H1 (cell line): Measurements from ENCODE around the gene TTC31. TPM values are rescaled to one million over a fixed set of nuclear protein-coding genes. Genes with fewer than 3 reads are reported as not detected.

Source experiments
- CEBPB ChIP-seq: IDR thresholded peaks from 2 replicates; pipeline ENCODE4 v1.6.1; 2012; ENCODE audit warnings: low read depth, low read length
- CHD2 ChIP-seq: IDR thresholded peaks from 2 replicates; pipeline ENCODE4 v1.6.1; 2012; ENCODE audit warnings: low read length, improper control_type of control experiment
- E2F6 ChIP-seq: IDR thresholded peaks from 2 replicates; pipeline ENCODE4 v1.6.1; 2012; ENCODE audit warnings: inconsistent platforms
- GABPA ChIP-seq: IDR thresholded peaks from 2 replicates; pipeline ENCODE4 v1.6.1; 2011; ENCODE audit warnings: mild to moderate bottlenecking, low read length, moderate library complexity, borderline replicate concordance; ENCODE audit not compliant: insufficient read depth
- HDAC2 ChIP-seq, 2 experiments: fragments of 300-600 bp in 1 of 2; sonication (generic) in 1 of 2; IDR thresholded peaks; 2 replicates each; pipeline ENCODE4 v1.6.1; 2011 to 2012; ENCODE audit warnings: low read depth in 2 of 2, low read length in 2 of 2, mild to moderate bottlenecking in 2 of 2, moderate library complexity in 2 of 2, borderline replicate concordance in 1 of 2, inconsistent platforms in 1 of 2
- POLR2A ChIP-seq, 2 experiments: IDR thresholded peaks; 1 replicate in 1 of 2; 2 replicates in 1 of 2; pipeline ENCODE4 v1.6.1; 2011; ENCODE audit warnings: low read depth in 2 of 2, low read length in 2 of 2, mild to moderate bottlenecking in 2 of 2; ENCODE audit errors: control extremely low read depth in 1 of 2
- RXRA ChIP-seq: IDR thresholded peaks from 2 replicates; pipeline ENCODE4 v1.6.1; 2011; ENCODE audit warnings: low read depth, mild to moderate bottlenecking, low read length, moderate library complexity; ENCODE audit not compliant: insufficient read depth
- SAP30 ChIP-seq: fragments of 300-600 bp; sonication (generic); IDR thresholded peaks from 2 replicates; pipeline ENCODE4 v1.7.1; 2012; ENCODE audit warnings: low read length, moderate library complexity, mild to moderate bottlenecking, inconsistent platforms; ENCODE audit not compliant: insufficient read depth, insufficient replicate concordance
- SP2 ChIP-seq: IDR thresholded peaks from 2 replicates; pipeline ENCODE4 v1.6.1; 2012; ENCODE audit warnings: mild to moderate bottlenecking, low read length, inconsistent platforms
- TAF7 ChIP-seq: optimal IDR thresholded peaks from 2 replicates; pipeline ENCODE3; 2011; ENCODE audit warnings: low read depth, mild to moderate bottlenecking, inconsistent platforms, low read length, moderate library complexity, borderline replicate concordance
- TCF12 ChIP-seq: IDR thresholded peaks from 2 replicates; pipeline ENCODE4 v1.6.1; 2011; ENCODE audit warnings: low read depth, mild to moderate bottlenecking, low read length
- USF2 ChIP-seq: IDR thresholded peaks from 2 replicates; pipeline ENCODE4 v1.6.1; 2011; ENCODE audit warnings: low read length, improper control_type of control experiment
- ZNF274 ChIP-seq: IDR thresholded peaks from 2 replicates; pipeline ENCODE4 v1.7.0; 2012; ENCODE audit warnings: low read length, borderline replicate concordance; ENCODE audit errors: extremely low read depth
- polyA plus RNA-seq, 7 experiments: library from polyadenylated mRNA; depleted of rRNA in 3 of 7; stranded (reverse) in 5 of 7; unstranded in 2 of 7; fragments of >200 nt in 5 of 7; fragments of 200-250 nt in 2 of 7; gene quantifications; 1 replicate in 5 of 7; 2 replicates in 1 of 7; 4 replicates in 1 of 7; pipeline versions ENCODE4 v1.2.1 to v1.2.3, GENCODE V29; 2011 to 2013; ENCODE audit warnings: missing spikeins in 2 of 7, mixed read lengths in 2 of 7
- total RNA-seq: library from RNA; stranded (reverse); fragmentation: NEBNext Ultra II Directional; extraction: Animal tissue kit (Norgen Biotek cat#: 25700); gene quantifications from 2 replicates; pipeline ENCODE4 v1.2.1, GENCODE V29; 2021

The TTC31 gene
- total and polyA plus RNA-seq, 2 of the 8 experiments (the other 6 are each of a cell fraction or from before 2014, with no cell fraction given) = 28.8 to 29.9 TPM

- TF ChIP-seq USF2 = no peak
- peak; percentile 57 for TF ChIP-seq TAF7
- TF ChIP-seq POLR2A (IDR thresholded peaks at IDR 0.05; ENCODE audit: control extremely low read depth in 1 of 2, low read depth in 2 of 2, low read length in 2 of 2) = peak in 1 of 2 experiments; percentile 50; a peak in 1 of 3 replicates
- TF ChIP-seq CHD2 = no peak
- TF ChIP-seq SAP30 = peak; percentile 49
- 0 out of 2 replicates have a peak, but pooled peaks have one; percentile 13 for TF ChIP-seq TCF12
- TF ChIP-seq CEBPB = no peak
- no peak for TF ChIP-seq ZNF274
- TF ChIP-seq SP2 = no peak
- no peak; a peak in 1 of 4 replicates for TF ChIP-seq HDAC2 (IDR thresholded peaks at IDR 0.05; ENCODE audit: borderline replicate concordance in 1 of 2, low read depth in 2 of 2, low read length in 2 of 2)
- no peak for TF ChIP-seq GABPA
- TF ChIP-seq E2F6 = peak; percentile 47; the same call in 1 of the 2 replicates
- TF ChIP-seq RXRA = no peak
Measured at GRCh38 chr2:74440378-74441169, 42.3 kb upstream of the TTC31 start (continued).
